RWPE1 (cell line): ENCODE data around the gene ZNF653.

ENCODE experiments used
- CTCF ChIA-PET: fragments of 350-600 bp; sonication (Branson Sonifier 250); formaldehyde crosslinking; extraction: SDS; loops from one replicate; lab custom pipeline; 2021; lab: Yijun Ruan, JAX
- POLR2A ChIA-PET: fragments of 400-600 bp; formaldehyde crosslinking; extraction: SDS; loops from one replicate; lab custom pipeline; 2020; ENCODE audit warnings: antibody characterized with exemption; ENCODE audit not compliant: low non-redundant PET; lab: Yijun Ruan, JAX
- DNase-seq: peaks from one replicate; pipeline ENCODE4 v3.0.0; 2012; ENCODE audit warnings: low spot score
- H3K27ac ChIP-seq: fragments of 450-650 bp; 2 replicates; pipeline ENCODE4 v1.5.1; 2017
- TF ChIP-seq, protein P1 (sequence below): fragments of 450-650 bp; conservative IDR thresholded peaks from 2 replicates; pipeline ENCODE4 v1.5.1; 2017; ENCODE audit warnings: low read depth, mild to moderate bottlenecking

The ZNF653 gene

DNA sequence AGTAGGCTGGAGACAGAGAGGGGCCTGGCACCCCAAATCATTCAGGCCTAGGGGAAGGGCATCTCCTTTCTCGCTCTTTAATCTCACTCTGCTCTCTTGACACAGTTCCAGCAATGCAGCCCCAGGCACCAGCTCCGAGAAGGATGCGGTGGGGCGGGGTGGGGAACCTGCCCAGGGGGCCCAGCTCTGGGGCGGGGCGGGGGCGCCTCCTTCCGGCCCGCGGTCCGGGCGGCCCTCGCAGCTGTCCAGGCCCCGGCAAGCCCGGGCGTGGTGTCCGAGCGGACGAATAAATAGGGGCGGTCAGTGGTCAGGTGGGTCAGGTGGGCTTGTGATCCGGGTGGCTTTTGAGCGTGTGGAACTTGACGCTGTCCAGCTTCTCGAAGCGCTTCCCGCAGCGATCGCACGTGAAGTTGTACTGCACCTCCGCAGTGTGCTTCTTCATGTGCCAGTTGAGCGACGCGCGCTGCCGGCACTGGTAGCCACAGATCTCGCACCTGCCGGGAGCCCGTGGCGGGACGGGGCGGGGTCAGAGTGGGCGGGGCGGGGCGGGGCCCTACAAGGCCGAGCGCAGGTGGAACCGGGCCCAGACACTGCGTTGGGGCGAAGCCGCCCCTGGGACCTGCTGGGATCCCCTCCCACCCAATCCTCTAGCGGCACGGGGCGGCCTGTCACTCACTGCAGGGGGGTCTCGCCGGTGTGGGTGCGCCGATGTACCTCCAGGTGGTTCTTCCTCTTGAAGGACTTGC lies 22.1 kb downstream of the ZNF653 start:
- H3K27ac ChIP-seq = no peak overlapping the region
- CTCF ChIA-PET = interaction anchor here (0.5 to 3.2 kb wide), 20 partner anchors 13 to 662 kb away, joined by 3 to 17 read pairs (median 4); partner anchors contain the start of genes CCDC159, EPOR, TMEM205 and TSPAN16
- TF ChIP-seq, protein P1, sequence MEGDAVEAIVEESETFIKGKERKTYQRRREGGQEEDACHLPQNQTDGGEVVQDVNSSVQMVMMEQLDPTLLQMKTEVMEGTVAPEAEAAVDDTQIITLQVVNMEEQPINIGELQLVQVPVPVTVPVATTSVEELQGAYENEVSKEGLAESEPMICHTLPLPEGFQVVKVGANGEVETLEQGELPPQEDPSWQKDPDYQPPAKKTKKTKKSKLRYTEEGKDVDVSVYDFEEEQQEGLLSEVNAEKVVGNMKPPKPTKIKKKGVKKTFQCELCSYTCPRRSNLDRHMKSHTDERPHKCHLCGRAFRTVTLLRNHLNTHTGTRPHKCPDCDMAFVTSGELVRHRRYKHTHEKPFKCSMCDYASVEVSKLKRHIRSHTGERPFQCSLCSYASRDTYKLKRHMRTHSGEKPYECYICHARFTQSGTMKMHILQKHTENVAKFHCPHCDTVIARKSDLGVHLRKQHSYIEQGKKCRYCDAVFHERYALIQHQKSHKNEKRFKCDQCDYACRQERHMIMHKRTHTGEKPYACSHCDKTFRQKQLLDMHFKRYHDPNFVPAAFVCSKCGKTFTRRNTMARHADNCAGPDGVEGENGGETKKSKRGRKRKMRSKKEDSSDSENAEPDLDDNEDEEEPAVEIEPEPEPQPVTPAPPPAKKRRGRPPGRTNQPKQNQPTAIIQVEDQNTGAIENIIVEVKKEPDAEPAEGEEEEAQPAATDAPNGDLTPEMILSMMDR = no peak
- POLR2A ChIA-PET = no interaction called here
- DNase-seq = no peak

DNA sequence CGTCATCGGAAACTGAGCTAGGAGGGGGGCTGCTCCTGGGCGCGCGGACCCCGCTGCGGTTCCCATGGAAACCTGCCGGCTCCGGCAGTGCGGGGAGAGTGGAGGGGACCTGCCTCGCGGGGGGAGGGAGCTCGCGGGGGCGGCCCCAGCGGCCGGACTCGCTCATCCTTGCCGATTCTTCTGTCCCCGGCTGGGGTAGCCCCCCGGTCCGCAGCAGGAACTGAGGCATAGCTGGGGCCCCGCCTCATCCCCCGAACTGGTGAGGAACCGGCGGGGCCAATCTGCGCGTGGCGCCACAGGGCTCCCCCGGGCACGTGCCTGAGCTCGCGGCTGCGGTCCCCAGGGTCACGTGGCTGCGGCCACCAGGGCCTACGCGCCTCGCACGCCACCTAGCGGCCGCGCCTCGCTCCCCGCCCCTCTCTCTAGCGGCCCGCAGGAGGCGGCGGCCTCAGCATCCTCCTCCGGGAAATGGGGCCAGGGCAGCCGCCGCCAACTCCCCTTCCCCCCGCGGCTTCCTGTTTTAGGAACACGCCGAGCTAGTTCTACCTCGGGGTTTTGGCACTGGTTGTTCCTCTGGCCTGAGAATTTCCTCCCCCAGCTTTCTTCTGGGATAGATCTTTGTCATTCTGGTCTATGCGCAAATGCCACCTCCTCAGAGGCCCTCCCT lies 23.1 kb downstream of the ZNF653 start:
- DNase-seq = peak; percentile 84
- TF ChIP-seq, protein P1 = peak; percentile 94
- POLR2A ChIA-PET = interaction anchor here (0.5 to 1.1 kb wide), 2 partner anchors 100 to 190 kb away, joined by 4 to 10 read pairs; no protein-coding TSS in a partner anchor
- H3K27ac ChIP-seq = no peak overlapping the region
- CTCF ChIA-PET = interaction anchor here (0.5 to 3.2 kb wide), 33 partner anchors 11 to 1276 kb away, joined by 3 to 17 read pairs (median 4); partner anchors contain the start of genes CCDC159, EPOR, SWSAP1 and TMEM205

DNA sequence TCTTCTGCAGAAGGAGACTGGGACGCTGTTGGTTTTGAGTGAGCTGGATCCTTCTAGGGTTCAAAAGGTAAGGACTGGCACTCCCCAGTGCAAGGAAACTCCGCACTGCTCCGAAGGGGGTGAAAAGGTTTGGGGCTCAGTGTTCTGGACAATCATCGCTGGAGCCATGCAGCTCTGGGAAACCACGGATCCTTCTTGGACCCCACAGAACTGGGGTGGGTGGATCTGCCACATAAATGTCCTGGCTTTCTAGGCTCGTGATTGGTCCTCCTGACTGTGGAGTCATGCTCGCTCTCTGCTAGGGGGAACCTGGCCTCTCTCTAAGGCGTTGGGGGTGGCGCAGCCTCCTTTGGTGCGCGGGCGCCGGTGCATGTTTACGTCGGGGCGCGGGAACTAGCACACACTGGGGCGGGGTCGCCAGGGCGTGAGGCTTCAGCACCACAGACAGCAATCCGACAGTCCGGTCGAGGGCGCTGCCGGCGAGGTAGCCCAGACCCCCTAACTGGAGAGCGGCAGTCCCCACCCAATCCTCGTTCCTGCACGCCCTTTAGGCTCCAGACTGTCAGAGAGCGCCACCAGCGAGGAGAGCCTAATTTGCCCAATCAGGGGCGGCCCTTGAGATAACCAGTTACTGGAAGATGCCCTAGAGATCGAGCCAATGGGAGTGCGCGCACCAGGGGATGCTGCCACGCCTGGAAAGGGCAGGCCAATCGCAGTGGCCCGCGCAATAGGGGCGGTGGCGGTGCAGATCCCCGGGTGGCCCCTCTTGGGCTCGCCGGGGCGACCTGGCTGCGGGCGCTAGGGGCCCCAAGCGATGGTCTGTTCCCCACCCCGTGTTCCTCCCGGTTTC lies 23.9 kb downstream of the ZNF653 start:
- POLR2A ChIA-PET = interaction anchor here (1.1 kb wide), 1 partner anchor 99 kb away, joined by 10 read pairs; no protein-coding TSS in a partner anchor
- peak; percentile 90 for DNase-seq
- TF ChIP-seq, protein P1 = no peak
- H3K27ac ChIP-seq = no peak overlapping the region
- CTCF ChIA-PET = interaction anchor here (0.6 to 3.2 kb wide), 25 partner anchors 12 to 348 kb away, joined by 3 to 17 read pairs (median 3); partner anchors contain the start of genes CCDC159, SWSAP1, TMEM205 and TSPAN16

DNA sequence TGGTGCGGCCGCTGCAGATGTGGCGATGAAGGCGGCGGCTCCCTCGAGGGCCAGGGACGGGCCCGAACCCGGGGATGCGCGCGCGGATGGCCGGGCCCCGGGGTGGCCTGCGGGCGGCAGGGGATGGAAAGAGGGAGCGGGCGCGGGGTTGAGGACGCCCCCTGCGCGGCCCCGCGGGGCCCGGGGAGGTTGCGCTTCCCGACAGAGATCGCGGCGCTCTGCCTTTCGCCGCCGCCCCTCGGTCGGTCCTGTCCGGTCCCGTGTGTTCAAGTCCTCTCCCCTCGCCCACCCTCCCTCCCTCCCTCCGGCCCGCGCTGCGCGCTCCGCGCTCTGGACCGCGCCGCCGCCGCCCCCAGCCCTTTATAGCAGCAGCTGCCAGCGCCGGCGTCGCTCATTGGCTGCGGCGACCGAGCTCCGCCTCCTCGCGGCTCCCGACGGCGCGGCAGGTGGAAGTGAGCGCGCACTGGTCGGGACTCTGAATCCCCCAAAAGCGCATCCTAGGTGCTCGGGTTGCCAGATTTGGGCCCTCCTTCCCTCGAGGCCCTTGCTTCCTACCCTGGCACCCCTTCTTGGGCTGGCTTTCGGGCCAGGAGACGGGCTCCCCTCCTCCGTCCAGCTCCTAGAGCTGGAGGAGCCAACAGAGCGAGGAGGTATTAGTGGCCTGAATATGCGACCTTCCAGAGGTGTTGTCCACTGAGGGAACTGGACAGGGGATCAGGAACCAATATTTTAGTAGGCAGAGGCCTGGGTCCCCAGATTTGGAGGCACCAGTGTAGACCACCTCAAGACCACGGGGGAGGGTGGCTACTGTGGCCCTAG lies 24.7 kb downstream of the ZNF653 start, which contains the start of gene ELAVL3:
ELAVL3 (minus strand) TSS at position 332 of the 819 bp plus-strand sequence. CDS start 438 bp downstream, outside the sequence.
- ChIA-PET POLR2A (no interaction called here), CTCF (interaction anchor here (0.6 to 3.2 kb wide), 6 partner anchors 11 to 392 kb away, joined by 3 to 17 read pairs (median 4); partner anchors contain the start of gene TSPAN16)
- no peak within 1 kb of the TSS for H3K27ac ChIP-seq
- TF ChIP-seq, protein P1 = no peak
- DNase-seq = no peak

DNA sequence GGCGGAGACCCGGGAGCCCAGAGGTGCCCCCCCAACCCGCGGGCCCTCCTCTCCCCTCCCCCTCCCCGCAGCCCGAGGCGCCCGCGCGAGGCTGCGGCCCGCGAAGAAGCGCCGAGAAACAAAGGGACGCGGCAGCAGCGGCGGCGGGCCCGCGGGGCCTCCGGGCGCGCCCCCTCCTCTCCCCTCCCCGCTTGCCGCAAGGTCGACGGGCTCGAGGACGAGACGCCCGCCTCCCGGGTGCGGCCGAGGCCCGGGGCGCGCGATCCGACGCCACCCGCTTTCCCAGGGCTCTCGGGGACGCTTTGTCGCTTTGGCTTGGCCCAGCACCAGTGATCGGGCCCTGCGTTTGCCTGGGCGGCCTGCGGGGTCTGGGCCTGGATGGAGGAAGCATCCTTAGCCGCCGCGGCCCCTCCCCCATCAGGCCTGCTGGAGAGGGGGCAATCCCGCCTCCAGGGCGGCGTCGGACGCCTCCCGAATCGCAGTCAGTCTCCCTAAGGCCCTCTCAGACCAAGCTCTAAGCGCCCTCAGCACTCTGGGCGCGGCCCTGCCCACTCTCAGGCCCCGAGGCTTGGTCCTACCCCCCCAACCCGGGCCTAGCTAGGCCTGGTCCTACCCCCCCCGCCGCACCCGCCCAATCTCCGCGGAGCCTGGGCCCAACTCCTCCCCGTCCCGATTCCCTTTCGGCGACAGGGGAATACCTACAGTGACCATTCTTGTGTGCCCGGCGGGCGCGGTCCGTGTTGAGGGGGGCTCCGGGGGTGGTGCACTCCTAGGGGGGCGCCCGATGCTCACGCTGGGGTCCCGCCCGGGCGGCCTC lies 25.5 kb downstream of the ZNF653 start:
- no peak overlapping the region for H3K27ac ChIP-seq
- ChIA-PET CTCF (interaction anchor here (0.6 to 3.2 kb wide), 4 partner anchors 10 to 391 kb away, joined by 3 to 17 read pairs (median 3); no protein-coding TSS in a partner anchor), POLR2A (no interaction called here)
- no peak for DNase-seq
- TF ChIP-seq, protein P1 = no peak
